ENCODE measurements around the gene LRRK1.

The LRRK1 gene

GRCh38 chr15:100890051-100890720, 29.0 kb upstream of the LRRK1 start:
- no peak overlapping the region for H3K4me3 ChIP-seq (ENCODE audit: low read depth, low read length)

- no peak overlapping the region for H3K4me3 ChIP-seq (ENCODE audit: low read depth, low read length)
These were observed 28.3 kb upstream of the LRRK1 start for GRCh38 chr15:100890850-100891249.

DNA sequence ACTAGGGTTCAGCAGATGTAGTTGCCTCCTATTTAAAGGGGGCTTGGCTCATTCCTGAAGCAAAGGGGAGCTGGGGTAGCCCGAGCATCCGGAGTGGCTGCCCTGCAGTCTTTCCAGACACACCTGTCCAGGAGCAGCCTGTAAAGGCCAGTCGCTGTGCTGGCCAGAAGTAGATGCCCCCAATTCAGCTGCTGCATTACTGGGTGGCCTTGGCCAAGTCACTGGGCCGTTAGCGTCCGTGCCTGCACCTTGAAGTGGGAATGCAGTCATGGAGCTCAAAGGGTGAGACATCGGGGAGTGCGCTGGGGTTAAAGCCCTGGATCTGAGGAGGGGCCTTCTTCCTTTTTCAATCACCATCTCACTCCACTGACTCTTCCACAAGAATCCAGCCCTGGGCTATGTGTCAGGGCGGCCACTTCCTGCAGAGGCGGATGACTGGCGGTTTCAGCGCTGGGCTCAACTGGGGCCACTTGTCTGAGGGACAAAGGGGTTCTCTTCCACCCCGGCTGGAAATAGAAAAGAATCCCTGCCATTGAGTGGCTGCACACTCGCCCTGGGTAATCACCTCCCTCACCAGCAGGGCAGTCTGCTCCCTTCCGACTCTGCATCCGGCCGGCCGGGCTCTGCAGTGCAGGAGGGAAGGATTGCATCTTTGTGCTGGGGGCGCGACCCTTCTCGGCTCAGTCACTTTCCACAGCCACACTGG, 27.7 kb upstream of the LRRK1 start:
- H3K4me3 ChIP-seq (ENCODE audit: low read depth, low read length) = no peak overlapping the region

DNA sequence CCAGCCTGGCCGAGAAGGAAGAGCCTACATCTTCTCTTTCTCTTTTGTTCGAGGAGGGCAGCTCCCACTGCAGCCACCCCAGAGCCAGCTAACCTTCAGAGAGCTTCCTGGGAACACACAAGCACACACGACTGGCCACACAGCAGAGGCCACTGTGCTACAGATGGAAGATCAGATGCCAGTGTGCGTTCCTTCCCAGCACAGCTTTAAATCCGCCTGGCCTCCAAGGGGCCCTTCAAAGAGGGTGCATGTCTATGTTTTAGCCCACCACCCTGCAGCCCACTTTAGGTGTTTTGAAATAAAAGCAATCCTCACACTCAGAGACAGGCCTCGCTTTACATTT, 27.2 kb upstream of the LRRK1 start:
- H3K4me3 ChIP-seq (ENCODE audit: low read depth, low read length) = no peak overlapping the region

DNA sequence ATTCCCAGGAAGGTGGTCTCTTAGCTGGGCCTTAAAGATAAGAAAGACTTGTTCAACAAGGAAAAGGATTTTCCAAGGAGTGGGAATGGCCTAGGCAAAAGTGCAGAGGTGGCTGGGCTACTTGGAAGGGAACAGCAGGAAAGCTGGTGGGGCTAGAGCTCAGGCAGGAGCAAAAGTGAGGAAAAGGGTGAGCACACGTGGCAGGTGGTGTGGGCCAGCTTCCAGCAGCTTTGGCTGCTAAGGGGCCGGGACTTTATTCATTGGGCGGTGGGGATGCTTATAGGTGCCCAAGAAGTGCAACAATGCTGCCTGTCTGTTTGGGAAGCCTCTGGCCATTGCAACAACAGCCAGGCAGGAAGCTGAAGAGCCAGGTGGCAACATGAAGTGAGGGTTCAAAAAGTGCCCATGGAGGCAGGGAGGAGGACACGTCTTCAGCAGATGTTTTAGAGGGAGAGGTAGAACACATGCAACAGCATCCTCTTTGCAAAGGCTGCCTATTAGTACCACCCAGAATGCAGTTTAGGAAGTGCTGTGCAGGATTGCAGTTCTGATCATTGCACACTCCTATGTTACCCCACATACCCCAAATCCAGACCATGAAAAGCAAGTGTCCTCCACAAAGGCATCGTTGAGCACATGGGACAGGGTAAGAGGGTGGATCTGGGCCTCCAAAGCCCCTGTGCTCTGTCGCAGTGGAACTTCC, 25.7 kb upstream of the LRRK1 start:
- H3K4me3 ChIP-seq (ENCODE audit: low read depth, low read length) = no peak overlapping the region

DNA sequence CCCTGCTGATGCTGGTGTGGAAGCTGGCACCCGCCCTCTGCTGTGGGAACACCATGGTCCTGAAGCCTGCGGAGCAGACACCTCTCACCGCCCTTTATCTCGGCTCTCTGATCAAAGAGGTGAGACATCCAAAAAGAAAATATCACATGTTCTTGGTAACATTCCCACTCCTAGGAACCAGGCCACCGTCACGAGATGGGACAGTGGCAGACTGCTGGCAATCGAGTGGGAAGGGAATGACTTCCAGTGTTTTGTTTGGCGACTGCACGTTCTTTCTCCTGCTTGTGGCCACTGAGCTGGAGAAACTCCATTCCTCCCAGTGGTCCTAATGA, 25.2 kb upstream of the LRRK1 start:
- no peak overlapping the region for H3K4me3 ChIP-seq (ENCODE audit: low read depth, low read length)

DNA sequence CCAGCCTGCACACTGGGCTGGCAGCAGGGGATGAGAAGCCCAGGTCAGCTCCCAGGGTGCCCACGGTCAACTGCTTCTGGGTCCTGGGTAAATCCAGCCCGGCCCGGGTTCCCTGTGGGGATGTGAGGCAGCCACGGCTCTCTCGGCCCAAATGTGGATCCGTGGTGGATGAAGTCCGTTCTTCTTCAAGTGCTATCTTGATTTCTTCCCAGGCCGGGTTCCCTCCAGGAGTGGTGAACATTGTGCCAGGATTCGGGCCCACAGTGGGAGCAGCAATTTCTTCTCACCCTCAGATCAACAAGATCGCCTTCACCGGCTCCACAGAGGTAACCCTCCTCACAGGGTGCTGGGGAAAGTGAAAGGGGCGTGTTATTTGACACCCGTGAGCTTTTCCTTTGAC, 23.4 kb upstream of the LRRK1 start:
- no peak overlapping the region for H3K4me3 ChIP-seq (ENCODE audit: low read depth, low read length)

- no peak overlapping the region for H3K4me3 ChIP-seq (ENCODE audit: low read depth, low read length)
These were observed 21.7 kb upstream of the LRRK1 start for GRCh38 chr15:100897221-100898151.

GRCh38 chr15:100898152-100898490, 21.0 kb upstream of the LRRK1 start:
- H3K4me3 ChIP-seq (ENCODE audit: low read depth, low read length) = no peak overlapping the region

- H3K4me3 ChIP-seq (ENCODE audit: low read depth, low read length) = no peak overlapping the region
These were observed 20.3 kb upstream of the LRRK1 start for GRCh38 chr15:100898661-100899462.

GRCh38 chr15:100899601-100900000, 19.6 kb upstream of the LRRK1 start:
- no peak overlapping the region for H3K4me3 ChIP-seq (ENCODE audit: low read depth, low read length)

GRCh38 chr15:100900136-100900794, 18.9 kb upstream of the LRRK1 start:
- H3K4me3 ChIP-seq (ENCODE audit: low read depth, low read length) = no peak overlapping the region

DNA sequence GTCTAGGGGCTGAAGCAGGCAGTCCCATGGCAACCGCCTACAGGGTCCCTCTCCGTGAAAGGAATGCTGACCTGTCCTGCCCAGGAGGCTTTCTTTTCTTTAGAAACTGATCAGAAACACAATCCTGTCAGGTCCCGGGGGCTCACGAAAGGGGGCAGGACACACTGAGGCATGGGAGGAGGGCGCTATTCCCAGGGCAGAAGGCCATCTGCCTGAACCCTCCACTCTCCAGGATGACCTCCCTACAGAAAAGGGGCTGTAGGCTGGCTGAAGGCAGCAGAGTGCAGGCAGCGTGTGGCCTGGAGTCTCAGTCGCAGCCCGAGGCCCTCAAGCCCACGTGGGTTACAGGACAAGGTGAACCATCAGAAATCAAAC, 18.4 kb upstream of the LRRK1 start:
- no peak overlapping the region for H3K4me3 ChIP-seq (ENCODE audit: low read depth, low read length)

- no peak overlapping the region for H3K4me3 ChIP-seq (ENCODE audit: low read depth, low read length)
These were observed 17.9 kb upstream of the LRRK1 start for GRCh38 chr15:100901296-100901695.

- H3K4me3 ChIP-seq (ENCODE audit: low read depth, low read length) = no peak overlapping the region
These were observed 17.3 kb upstream of the LRRK1 start for GRCh38 chr15:100901702-100902435.

GRCh38 chr15:100902436-100903167, 16.6 kb upstream of the LRRK1 start:
- H3K4me3 ChIP-seq (ENCODE audit: low read depth, low read length) = no peak overlapping the region

- H3K4me3 ChIP-seq (ENCODE audit: low read depth, low read length) = no peak overlapping the region
These were observed 16.0 kb upstream of the LRRK1 start for GRCh38 chr15:100903168-100903554.

- H3K4me3 ChIP-seq (ENCODE audit: low read depth, low read length) = no peak overlapping the region
These were observed 13.3 kb upstream of the LRRK1 start for GRCh38 chr15:100905850-100906249.

DNA sequence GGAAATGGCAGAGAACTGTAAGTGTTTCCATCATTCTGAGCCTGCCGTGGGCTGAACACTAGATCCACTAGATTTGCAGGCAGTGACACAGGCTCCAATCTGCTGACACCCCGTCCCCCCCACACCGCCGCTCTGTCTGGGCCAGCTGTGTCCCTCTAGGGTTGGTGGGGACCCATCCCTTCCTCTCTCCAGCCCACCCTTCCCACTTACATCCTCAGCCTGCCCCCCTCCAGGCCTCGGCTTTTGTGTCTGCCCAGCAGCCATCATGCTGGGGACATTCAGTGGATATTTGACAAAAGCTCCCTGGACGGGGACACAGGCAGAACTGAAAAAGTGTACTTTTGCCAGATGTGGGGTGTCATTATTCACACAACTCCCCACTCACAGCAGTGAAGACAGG, 10.7 kb upstream of the LRRK1 start:
- no peak overlapping the region for H3K4me3 ChIP-seq (ENCODE audit: low read depth, low read length)
